GM21723 (cell line): ENCODE measurements around the gene TBL1X.

Experiments used
- ATAC-seq: cut with Tn5 transposase; IDR thresholded peaks from one replicate; pipeline ENCODE4 v1.9.1; 2021; ENCODE audit warnings: mild to moderate bottlenecking, moderate library complexity; ENCODE audit not compliant: unreplicated experiment

TBL1X gene

GRCh38 chrX:9789555-9789954 lies 324.7 kb downstream of the TBL1X start:
- ATAC-seq = no peak
